Gastrocnemius medialis (tissue), 4 donors: ENCODE data around the gene GPATCH3. TPM values are rescaled to one million over a fixed set of nuclear protein-coding genes. Genes with fewer than 3 reads are reported as not detected.

ENCODE experiments used
- ATAC-seq, 2 donors: fragments of 150-250 bp; one replicate each; pipeline ENCODE4 v1.9.1; 2016
- DNase-seq, 2 donors: peaks; one replicate each; pipeline ENCODE4 v3.0.0-alpha.2; 2019
- H3K27ac ChIP-seq, 4 donors: fragments of 200-600 bp; sonication (generic); 1 replicate in 1 of 4; 2 replicates in 3 of 4; pipeline ENCODE4 v1.5.1; 2016 to 2018; ENCODE audit warnings: mild to moderate bottlenecking in 2 of 4, moderate library complexity in 1 of 4
- H3K27me3 ChIP-seq, 3 donors: fragments of 200-600 bp; sonication (generic) in 2 of 3; 1 replicate in 1 of 3; 2 replicates in 2 of 3; pipeline versions ENCODE4 v1.5.1 to v1.6.0; 2016 to 2019; ENCODE audit warnings: mild to moderate bottlenecking in 1 of 3, moderate library complexity in 1 of 3
- H3K36me3 ChIP-seq, 2 donors: fragments of 200-600 bp; sonication (generic) in 1 of 2; one replicate each; pipeline ENCODE4 v1.5.1; 2017 to 2018
- H3K4me1 ChIP-seq, 2 donors: fragments of 200-600 bp; sonication (generic) in 1 of 2; one replicate each; pipeline ENCODE4 v1.5.1; 2016 to 2017; ENCODE audit warnings: mild to moderate bottlenecking in 2 of 2
- H3K4me3 ChIP-seq, 4 donors: fragments of 200-600 bp; sonication (generic) in 3 of 4; 1 replicate in 1 of 4; 2 replicates in 3 of 4; pipeline ENCODE4 v1.5.1; 2016 to 2019; ENCODE audit warnings: mild to moderate bottlenecking in 2 of 4
- H3K9me3 ChIP-seq, 3 donors: fragments of 200-600 bp; sonication (generic) in 2 of 3; 1 replicate in 1 of 3; 2 replicates in 2 of 3; pipeline ENCODE4 v1.5.1; 2016 to 2019
- POLR2A ChIP-seq, 2 donors: fragments of 450-650 bp; IDR thresholded peaks; one replicate each; pipeline ENCODE4 v1.6.1; 2017; ENCODE audit warnings: antibody characterized with exemption in 2 of 2, mild to moderate bottlenecking in 2 of 2, moderate library complexity in 2 of 2
- in situ Hi-C, 4 donors: fragments of 200-750 bp; cut with MboI; loops; one replicate each; pipeline versions ENCODE4 v1.15.0 to v1.8.0; 2017; ENCODE audit warnings: low sequenced_read_pairs in 4 of 4
- intact Hi-C: fragments of 100-400 bp; cut with DNase I; formaldehyde crosslinking; loops from one replicate; pipeline ENCODE4 v1.15.1; 2023; ENCODE audit warnings: low total_unique reads
- total RNA-seq, 4 donors: library from RNA; depleted of rRNA; stranded (reverse); fragments of >200 nt; gene quantifications; one replicate each; pipeline versions ENCODE4 v1.1.0 to v1.2.3, GENCODE V29; 2016
- TF ChIP-seq, protein P1 (sequence below), 5 experiments: fragments of 450-650 bp in 3 of 5; fragments of 200-600 bp in 2 of 5; sonication (generic) in 2 of 5; IDR thresholded peaks in 4 of 5; conservative IDR thresholded peaks in 1 of 5; 1 replicate in 4 of 5; 2 replicates in 1 of 5; pipeline ENCODE4 v1.5.1; 2016 to 2019; ENCODE audit warnings: antibody characterized with exemption in 5 of 5, mild to moderate bottlenecking in 3 of 5, moderate library complexity in 3 of 5

The GPATCH3 gene
- total RNA-seq, 4 donors from 2014 or later, result 13.7 to 20.4 (median 16.9) TPM

- no peaks in the 10 kb centered on the region for H3K4me1 ChIP-seq
- H3K36me3 ChIP-seq, result peaks cover 0 to 54% of the 10 kb centered on the region in 2 donors
- no peak overlapping the region for H3K27ac ChIP-seq
- TF ChIP-seq POLR2A (IDR thresholded peaks at IDR 0.05), result no peak
- TF ChIP-seq, protein P1, sequence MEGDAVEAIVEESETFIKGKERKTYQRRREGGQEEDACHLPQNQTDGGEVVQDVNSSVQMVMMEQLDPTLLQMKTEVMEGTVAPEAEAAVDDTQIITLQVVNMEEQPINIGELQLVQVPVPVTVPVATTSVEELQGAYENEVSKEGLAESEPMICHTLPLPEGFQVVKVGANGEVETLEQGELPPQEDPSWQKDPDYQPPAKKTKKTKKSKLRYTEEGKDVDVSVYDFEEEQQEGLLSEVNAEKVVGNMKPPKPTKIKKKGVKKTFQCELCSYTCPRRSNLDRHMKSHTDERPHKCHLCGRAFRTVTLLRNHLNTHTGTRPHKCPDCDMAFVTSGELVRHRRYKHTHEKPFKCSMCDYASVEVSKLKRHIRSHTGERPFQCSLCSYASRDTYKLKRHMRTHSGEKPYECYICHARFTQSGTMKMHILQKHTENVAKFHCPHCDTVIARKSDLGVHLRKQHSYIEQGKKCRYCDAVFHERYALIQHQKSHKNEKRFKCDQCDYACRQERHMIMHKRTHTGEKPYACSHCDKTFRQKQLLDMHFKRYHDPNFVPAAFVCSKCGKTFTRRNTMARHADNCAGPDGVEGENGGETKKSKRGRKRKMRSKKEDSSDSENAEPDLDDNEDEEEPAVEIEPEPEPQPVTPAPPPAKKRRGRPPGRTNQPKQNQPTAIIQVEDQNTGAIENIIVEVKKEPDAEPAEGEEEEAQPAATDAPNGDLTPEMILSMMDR (IDR thresholded peaks at IDR 0.05 in 4 of 5, conservative IDR thresholded peaks at IDR 0.05 in 1 of 5), result no peak
- no peaks in the 10 kb centered on the region for H3K9me3 ChIP-seq
- DNase-seq (no peak), ATAC-seq (no peak)
- in situ Hi-C loops, result no loop called here
- H3K4me3 ChIP-seq, result no peak overlapping the region
- H3K27me3 ChIP-seq, result no peaks in the 10 kb centered on the region
- intact Hi-C loops, result no loop called here
These were observed 44.6 kb downstream of the GPATCH3 start for GRCh38 chr1:26855636-26856035.

GRCh38 chr1:26854906-26855305 lies 45.4 kb downstream of the GPATCH3 start:
- in situ Hi-C loops, result no loop called here
- intact Hi-C loops, result no loop called here

DNA sequence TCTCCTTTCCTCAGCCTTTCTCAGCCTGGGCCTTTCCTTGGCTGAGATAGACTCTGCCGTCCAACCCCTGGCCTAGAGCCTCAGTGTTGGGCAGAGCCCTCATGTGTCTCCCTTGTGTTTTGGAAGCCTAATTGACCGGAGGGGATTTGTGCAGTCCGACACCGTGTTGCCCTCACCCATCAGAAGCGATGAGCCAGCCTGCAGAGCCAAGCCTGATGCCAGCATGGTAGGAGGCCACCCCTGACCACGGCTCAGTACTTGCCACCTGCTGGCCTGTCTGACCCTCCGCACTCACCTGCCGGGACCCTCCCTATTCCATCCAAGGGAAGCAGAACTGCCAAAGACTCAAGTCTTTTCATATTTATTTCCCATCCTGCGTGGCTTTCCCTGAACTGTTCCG lies 46.7 kb downstream of the GPATCH3 start:
- Histone ChIP-seq H3K9me3 (no peaks in the 10 kb centered on the region), H3K36me3 (peaks cover 0 to 74% of the 10 kb centered on the region in 2 donors), H3K27ac (no peak overlapping the region), H3K4me3 (no peak overlapping the region), H3K27me3 (no peaks in the 10 kb centered on the region), H3K4me1 (no peaks in the 10 kb centered on the region)
- intact Hi-C loops (loop anchor here (1.0 kb wide), 1 partner anchor 25 kb away; no protein-coding TSS in a partner anchor), in situ Hi-C loops (no loop called here)
- TF ChIP-seq, protein P1 (IDR thresholded peaks at IDR 0.05 in 4 of 5, conservative IDR thresholded peaks at IDR 0.05 in 1 of 5), result no peak
- no peak for TF ChIP-seq POLR2A (IDR thresholded peaks at IDR 0.05)
- DNase-seq, result no peak
- ATAC-seq, result no peak

More at GRCh38 chr1:26854906-26855305, 45.4 kb downstream of the GPATCH3 start:
- no peak overlapping the region for H3K4me3 ChIP-seq
- H3K9me3 ChIP-seq, result no peaks in the 10 kb centered on the region
- H3K27me3 ChIP-seq, result no peaks in the 10 kb centered on the region
- H3K36me3 ChIP-seq, result peaks cover 0 to 61% of the 10 kb centered on the region in 2 donors
- H3K27ac ChIP-seq, result no peak overlapping the region
- H3K4me1 ChIP-seq, result no peaks in the 10 kb centered on the region
- TF ChIP-seq POLR2A (IDR thresholded peaks at IDR 0.05), result no peak
- TF ChIP-seq, protein P1 (IDR thresholded peaks at IDR 0.05 in 4 of 5, conservative IDR thresholded peaks at IDR 0.05 in 1 of 5), result no peak
- ATAC-seq (no peak), DNase-seq (no peak)

GRCh38 chr1:26853156-26853555 lies 47.1 kb downstream of the GPATCH3 start:
- Histone ChIP-seq H3K9me3 (no peaks in the 10 kb centered on the region), H3K27me3 (no peaks in the 10 kb centered on the region), H3K27ac (no peak overlapping the region), H3K4me3 (no peak overlapping the region), H3K36me3 (peaks cover 0 to 75% of the 10 kb centered on the region in 2 donors), H3K4me1 (no peaks in the 10 kb centered on the region)
- in situ Hi-C loops, result no loop called here
- peak; percentile 90 to 97 for ATAC-seq
- intact Hi-C loops, result loop anchor here (1.0 kb wide), 1 partner anchor 25 kb away; no protein-coding TSS in a partner anchor
- peak; percentile 69 to 83 for DNase-seq
- TF ChIP-seq POLR2A (IDR thresholded peaks at IDR 0.05), result no peak
- TF ChIP-seq, protein P1 (IDR thresholded peaks at IDR 0.05 in 4 of 5, conservative IDR thresholded peaks at IDR 0.05 in 1 of 5), result peak; percentile 71 to 92 (median 84)

DNA sequence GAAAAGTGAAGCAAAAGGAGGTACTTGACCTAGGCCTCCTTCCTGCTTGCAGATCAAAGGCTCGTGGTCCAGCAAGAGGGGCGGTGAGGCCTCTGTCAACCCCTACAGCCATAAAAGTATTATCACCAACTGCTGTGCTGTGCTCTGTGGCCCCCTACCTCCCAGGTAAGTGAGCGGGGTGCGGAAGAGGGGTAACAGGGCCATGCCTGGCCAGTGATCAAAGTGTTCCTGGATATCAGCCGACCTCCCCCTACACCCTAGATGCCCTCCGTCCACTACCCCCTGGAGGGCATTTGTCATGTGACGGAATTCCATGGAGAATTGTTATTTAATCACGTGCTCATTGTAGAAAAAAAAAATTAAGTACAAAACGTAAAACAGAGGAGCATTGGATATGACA lies 47.6 kb downstream of the GPATCH3 start:
- Histone ChIP-seq H3K27ac (no peak overlapping the region), H3K4me1 (no peaks in the 10 kb centered on the region), H3K27me3 (no peaks in the 10 kb centered on the region), H3K9me3 (no peaks in the 10 kb centered on the region), H3K4me3 (no peak overlapping the region), H3K36me3 (peaks cover 0 to 76% of the 10 kb centered on the region in 2 donors)
- no peak for TF ChIP-seq POLR2A (IDR thresholded peaks at IDR 0.05)
- TF ChIP-seq, protein P1 (IDR thresholded peaks at IDR 0.05 in 4 of 5, conservative IDR thresholded peaks at IDR 0.05 in 1 of 5), result no peak
- no peak for DNase-seq
- in situ Hi-C loops (no loop called here), intact Hi-C loops (loop anchor here (1.0 kb wide), 1 partner anchor 26 kb away; no protein-coding TSS in a partner anchor)
- ATAC-seq, result no peak
